H9 (cell line): ENCODE results near the gene MYBPHL. TPM values are rescaled to one million over a fixed set of nuclear protein-coding genes. Genes with fewer than 3 reads are reported as not detected.

Experiments used
- DNase-seq: peaks from one replicate; pipeline ENCODE4 v3.0.0-alpha.2; 2017
- H2AFZ ChIP-seq: one replicate; pipeline ENCODE4 v1.6.1; 2013; ENCODE audit warnings: mild to moderate bottlenecking, low read length, control low read depth, moderate library complexity
- H2AK5ac ChIP-seq: 2 replicates; pipeline ENCODE4 v1.6.1; 2013; ENCODE audit warnings: low read length, control low read depth, mixed read lengths; ENCODE audit not compliant: insufficient read length
- H2BK120ac ChIP-seq: one replicate; pipeline ENCODE4 v1.6.1; 2013; ENCODE audit warnings: low read depth, mild to moderate bottlenecking, low read length, control low read depth, inconsistent platforms; ENCODE audit not compliant: poor library complexity, severe bottlenecking
- H2BK12ac ChIP-seq: 2 replicates; pipeline ENCODE4 v1.6.1; 2013; ENCODE audit warnings: low read length, control low read depth, mixed read lengths, low read depth; ENCODE audit not compliant: insufficient read length
- H2BK15ac ChIP-seq: 2 replicates; pipeline ENCODE4 v1.6.1; 2013; ENCODE audit warnings: low read depth, low read length, control low read depth
- H2BK20ac ChIP-seq: one replicate; pipeline ENCODE4 v1.6.1; 2013; ENCODE audit warnings: low read depth, mild to moderate bottlenecking, low read length, control low read depth, inconsistent platforms; ENCODE audit not compliant: poor library complexity, severe bottlenecking
- H2BK5ac ChIP-seq: 2 replicates; pipeline ENCODE4 v1.6.1; 2013; ENCODE audit warnings: low read length, control low read depth, mixed read lengths; ENCODE audit not compliant: insufficient read length
- H3K14ac ChIP-seq: 2 replicates; pipeline ENCODE4 v1.6.1; 2013; ENCODE audit warnings: low read length, control low read depth; ENCODE audit not compliant: insufficient read depth
- H3K18ac ChIP-seq: 2 replicates; pipeline ENCODE4 v1.6.1; 2013; ENCODE audit warnings: low read depth, mild to moderate bottlenecking, mixed read lengths, low read length, control low read depth; ENCODE audit not compliant: insufficient read length
- H3K23ac ChIP-seq: 2 replicates; pipeline ENCODE4 v1.6.1; 2013; ENCODE audit warnings: low read length, control low read depth, mixed read lengths, low read depth; ENCODE audit not compliant: insufficient read length
- H3K23me2 ChIP-seq: 2 replicates; pipeline ENCODE4 v1.6.1; 2013; ENCODE audit warnings: low read depth, mild to moderate bottlenecking, mixed read lengths, low read length, control low read depth; ENCODE audit not compliant: insufficient read length, poor library complexity, severe bottlenecking
- H3K27ac ChIP-seq: 2 replicates; pipeline ENCODE4 v1.5.1; 2013; ENCODE audit warnings: low read length, control low read depth, mixed read lengths, low read depth; ENCODE audit not compliant: insufficient read length
- H3K27me3 ChIP-seq: 2 replicates; pipeline ENCODE4 v1.6.1; 2013; ENCODE audit warnings: low read length, control low read depth, inconsistent platforms; ENCODE audit not compliant: insufficient read depth
- H3K4ac ChIP-seq: 2 replicates; pipeline ENCODE4 v1.6.1; 2013; ENCODE audit warnings: low read depth, mild to moderate bottlenecking, control low read depth, inconsistent platforms, low read length, moderate library complexity
- H3K4me1 ChIP-seq: 2 replicates; pipeline ENCODE4 v1.6.1; 2013; ENCODE audit warnings: low read length, control low read depth, inconsistent platforms; ENCODE audit not compliant: insufficient read depth
- H3K4me2 ChIP-seq: 2 replicates; pipeline ENCODE4 v1.6.1; 2013; ENCODE audit warnings: low read length, control low read depth, mixed read lengths; ENCODE audit not compliant: insufficient read length, insufficient read depth
- H3K56ac ChIP-seq: 2 replicates; pipeline ENCODE4 v1.6.1; 2013; ENCODE audit warnings: low read depth, mild to moderate bottlenecking, mixed read lengths, low read length, control low read depth; ENCODE audit not compliant: insufficient read length
- H3K79me1 ChIP-seq: 2 replicates; pipeline ENCODE4 v1.6.1; 2013; ENCODE audit warnings: low read depth, mild to moderate bottlenecking, moderate library complexity, low read length, control low read depth, inconsistent platforms; ENCODE audit not compliant: insufficient read depth, poor library complexity, severe bottlenecking
- H3K79me2 ChIP-seq: 2 replicates; pipeline ENCODE4 v1.6.1; 2013; ENCODE audit warnings: low read length, control low read depth, inconsistent platforms; ENCODE audit not compliant: insufficient read depth
- H3K9ac ChIP-seq: 2 replicates; pipeline ENCODE4 v1.6.1; 2013; ENCODE audit warnings: low read length, control low read depth, mixed read lengths; ENCODE audit not compliant: insufficient read length; ENCODE audit errors: extremely low read depth
- H3K9me3 ChIP-seq: one replicate; pipeline ENCODE4 v1.6.1; 2013; ENCODE audit warnings: low read depth, low read length, inconsistent platforms; ENCODE audit not compliant: control insufficient read depth
- H3T11ph ChIP-seq: one replicate; pipeline ENCODE4 v1.6.1; 2013; ENCODE audit warnings: mild to moderate bottlenecking, low read length, control low read depth, inconsistent platforms
- H4K20me1 ChIP-seq: one replicate; pipeline ENCODE4 v1.6.1; 2013; ENCODE audit not compliant: control insufficient read depth, insufficient read length, insufficient read depth
- H4K5ac ChIP-seq: 2 replicates; pipeline ENCODE4 v1.6.1; 2013; ENCODE audit warnings: low read depth, mild to moderate bottlenecking, mixed read lengths, low read length, control low read depth; ENCODE audit not compliant: insufficient read length
- H4K8ac ChIP-seq: replicated peaks from 2 replicates; pipeline ENCODE4 v1.6.1; 2013; ENCODE audit warnings: low read length, control low read depth, mixed read lengths, low read depth; ENCODE audit not compliant: insufficient read length
- H4K91ac ChIP-seq: 2 replicates; pipeline ENCODE4 v1.6.1; 2013; ENCODE audit warnings: low read depth, mild to moderate bottlenecking, moderate library complexity, mixed read lengths, low read length, control low read depth; ENCODE audit not compliant: insufficient read length
- H3K27ac Mint-ChIP-seq, 3 experiments: 2 replicates in 2 of 3; 3 replicates in 1 of 3; pipeline ENCODE4 v1.8.0; 2020 to 2021; ENCODE audit warnings: mixed read lengths in 3 of 3, mild to moderate bottlenecking in 1 of 3, moderate library complexity in 1 of 3
- H3K27me3 Mint-ChIP-seq: 2 replicates; pipeline ENCODE4 v1.8.0; 2021; ENCODE audit warnings: low read depth, mild to moderate bottlenecking, moderate library complexity, mixed read lengths
- H3K36me3 Mint-ChIP-seq, 3 experiments: 2 replicates in 2 of 3; 3 replicates in 1 of 3; pipeline ENCODE4 v1.8.0; 2020 to 2021; ENCODE audit warnings: low read depth in 3 of 3, mixed read lengths in 3 of 3; ENCODE audit not compliant: insufficient read depth in 1 of 3
- H3K4me1 Mint-ChIP-seq, 2 experiments: 2 replicates each; pipeline ENCODE4 v1.8.0; 2020; ENCODE audit warnings: mixed read lengths in 2 of 2
- H3K4me3 Mint-ChIP-seq, 2 experiments: 2 replicates in 1 of 2; 3 replicates in 1 of 2; pipeline ENCODE4 v1.8.0; 2020 to 2021; ENCODE audit warnings: mild to moderate bottlenecking in 2 of 2, mixed read lengths in 2 of 2, moderate library complexity in 1 of 2
- H3K9me3 Mint-ChIP-seq, 2 experiments: 2 replicates in 1 of 2; 3 replicates in 1 of 2; pipeline ENCODE4 v1.8.0; 2020; ENCODE audit warnings: mild to moderate bottlenecking in 2 of 2, mixed read lengths in 2 of 2, moderate library complexity in 1 of 2
- CTCF ChIP-seq: fragments of 200-600 bp; sonication (generic); conservative IDR thresholded peaks from 3 replicates; pipeline ENCODE4 v1.8.0; 2021; ENCODE audit warnings: antibody characterized with exemption, mild to moderate bottlenecking
- WGBS: extraction: QIAGEN DNeasy Blood & Tissue Kit; methylation state at CpG from one replicate; pipeline ENCODE4 v1.1.7; 2013; ENCODE audit warnings: missing lambda C conversion rate, low lambda C conversion rate, mixed read lengths; ENCODE audit not compliant: insufficient read length; ENCODE audit errors: extremely low coverage; 5-methylcytosine and 5-hydroxymethylcytosine counted together
- total RNA-seq: library from RNA; stranded (reverse); gene quantifications from 2 replicates; pipeline ENCODE4 v1.2.1, GENCODE V29; 2021

MYBPHL gene
- total RNA-seq, 1 experiment from 2014 or later = 0.59 TPM

GRCh38 chr1:109270623-109271317 lies 36.0 kb downstream of the MYBPHL start:
- Histone ChIP-seq H3K23me2 (no peaks in the 10 kb centered on the region), H4K8ac (no peak overlapping the region), H3K9ac (no peak overlapping the region), H2BK5ac (no peak overlapping the region), H3K4ac (no peak overlapping the region), H3T11ph (no peak overlapping the region), H3K56ac (no peak overlapping the region), H3K23ac (no peak overlapping the region), H3K79me2 (no peaks in the 10 kb centered on the region), H3K79me1 (no peaks in the 10 kb centered on the region), H2AFZ (no peak overlapping the region), H4K5ac (no peak overlapping the region), H4K20me1 (no peaks in the 10 kb centered on the region), H3K18ac (no peak overlapping the region), H2BK15ac (no peak overlapping the region), H3K27ac (no peak overlapping the region), H2BK12ac (no peak overlapping the region), H3K4me2 (no peak overlapping the region), H2AK5ac (no peak overlapping the region), H4K91ac (no peak overlapping the region), H3K27me3 (no peaks in the 10 kb centered on the region), H3K9me3 (no peaks in the 10 kb centered on the region), H3K4me1 (no peaks in the 10 kb centered on the region; the same call in 1 of the 2 replicates), H3K14ac (no peak overlapping the region), H2BK120ac (no peak overlapping the region), H2BK20ac (no peak overlapping the region)
- Mint-ChIP-seq H3K4me1 (peaks cover 19 to 21% of the 10 kb centered on the region in 2 experiments), H3K36me3 (peaks cover 9 to 49% (median 48%) of the 10 kb centered on the region in 3 experiments; a peak in 6 of 7 replicates), H3K27me3 (no peaks in the 10 kb centered on the region), H3K4me3 (no peak overlapping the region), H3K27ac (no peak overlapping the region), H3K9me3 (no peaks in the 10 kb centered on the region; a peak in 1 of 5 replicates)
- no CpG with 5 or more reads among the region's 20 CpGs for WGBS
- no peak for TF ChIP-seq CTCF
- no peak for DNase-seq
